NCI-H748 (cell line): ENCODE results near the gene ZNF341.

ENCODE experiments used
- DNase-seq: peaks from one replicate; lab custom pipeline; 2025; ENCODE audit not compliant: unreplicated experiment; lab: John Stamatoyannopoulos, UW

Gene ZNF341

GRCh38 chr20:33701629-33702450 is 30.0 kb upstream of the ZNF341 start:
- no peak for DNase-seq

- no peak for DNase-seq
These were observed 28.9 kb upstream of the ZNF341 start for GRCh38 chr20:33702861-33703260.

DNA sequence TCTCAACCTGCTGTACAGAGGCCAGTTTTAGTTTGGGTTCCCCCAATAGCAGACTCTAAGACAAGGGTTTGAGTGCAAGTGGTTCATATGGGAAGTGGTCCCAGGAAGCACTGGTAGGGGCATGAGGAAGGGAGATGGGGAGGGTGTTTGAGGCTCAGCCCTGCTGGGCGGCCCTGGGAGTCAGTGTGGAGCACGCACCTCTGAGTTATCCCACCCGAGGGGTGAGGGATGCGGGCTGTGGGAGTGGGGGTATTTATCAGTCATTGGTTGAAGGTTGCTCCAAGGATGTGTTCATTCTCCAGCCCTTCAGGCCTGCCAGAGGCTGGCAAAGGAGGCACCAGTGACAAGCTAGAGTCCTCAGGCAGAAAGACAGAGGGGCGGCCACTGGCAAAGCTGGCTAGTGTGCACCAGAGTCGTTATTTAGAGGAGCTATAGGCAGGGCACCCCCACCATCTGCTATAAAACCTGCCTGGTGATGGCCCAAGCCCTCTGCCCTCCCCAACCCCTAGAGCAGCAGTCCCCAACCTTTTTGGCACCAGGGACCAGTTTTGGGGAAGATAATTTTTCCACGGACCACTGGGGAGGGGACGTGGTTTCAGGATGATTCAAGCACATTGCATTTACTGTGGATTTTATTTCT is 28.2 kb upstream of the ZNF341 start:
- no peak for DNase-seq

GRCh38 chr20:33704197-33704924 is 27.4 kb upstream of the ZNF341 start:
- DNase-seq = no peak

GRCh38 chr20:33707668-33708067 is 24.1 kb upstream of the ZNF341 start:
- no peak for DNase-seq

DNA sequence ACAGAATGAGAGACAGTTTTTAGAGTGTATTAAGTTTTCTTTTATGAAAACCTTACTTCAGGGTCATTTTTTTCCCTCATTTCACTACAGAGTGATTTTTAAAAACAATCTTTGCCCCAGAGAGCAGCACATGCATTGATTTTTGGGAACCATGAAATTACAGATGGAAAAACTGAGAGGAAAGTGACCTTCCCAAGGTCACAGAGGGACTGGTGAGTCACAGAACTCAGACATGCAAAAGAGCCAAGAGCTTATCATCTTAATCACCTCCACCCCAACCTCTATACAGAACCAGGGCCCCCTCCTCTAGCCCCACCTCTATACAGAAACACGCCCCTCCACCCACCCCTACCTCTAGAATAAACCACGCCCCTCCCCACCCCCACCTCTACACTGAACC is 22.4 kb upstream of the ZNF341 start:
- DNase-seq = no peak

GRCh38 chr20:33709905-33710541 is 21.8 kb upstream of the ZNF341 start:
- peak; percentile 63 for DNase-seq

DNA sequence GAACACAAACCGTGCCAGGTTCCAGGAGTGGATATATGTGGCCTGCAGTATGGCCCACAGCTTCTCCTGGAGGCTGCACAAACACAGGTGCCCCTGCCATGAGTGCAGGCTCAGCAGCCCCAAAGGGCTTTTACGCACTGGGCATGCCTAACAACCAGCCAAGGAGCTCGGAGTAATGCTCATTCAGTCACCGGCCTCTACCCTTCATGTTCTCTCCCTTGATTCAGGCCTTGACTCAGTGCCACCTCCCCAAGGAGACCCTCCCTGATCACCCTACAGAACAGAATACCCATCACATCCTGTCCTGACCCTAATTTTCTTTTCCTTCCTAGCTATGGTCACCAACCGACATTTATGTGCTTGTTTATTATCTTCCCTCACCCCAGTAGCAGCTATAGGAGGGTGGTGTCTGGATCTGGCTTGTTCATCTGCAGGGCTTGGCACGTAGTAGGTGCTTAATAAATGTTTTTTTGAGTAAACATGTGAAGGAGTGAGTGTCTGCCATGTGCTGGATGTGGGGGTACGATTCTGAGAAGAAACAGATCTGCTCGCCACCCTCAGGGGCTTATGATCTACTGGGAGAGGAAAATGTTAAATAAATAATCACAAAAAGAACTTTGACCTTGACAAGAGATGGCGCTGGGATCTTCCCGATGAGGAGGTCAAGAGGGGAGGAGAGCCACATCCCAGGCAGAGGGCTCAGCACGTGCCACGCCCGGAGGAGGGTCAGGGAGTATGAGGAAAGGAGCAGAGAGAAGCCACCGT is 20.9 kb upstream of the ZNF341 start:
- no peak for DNase-seq

GRCh38 chr20:33711446-33711738 is 20.4 kb upstream of the ZNF341 start:
- DNase-seq = no peak

DNA sequence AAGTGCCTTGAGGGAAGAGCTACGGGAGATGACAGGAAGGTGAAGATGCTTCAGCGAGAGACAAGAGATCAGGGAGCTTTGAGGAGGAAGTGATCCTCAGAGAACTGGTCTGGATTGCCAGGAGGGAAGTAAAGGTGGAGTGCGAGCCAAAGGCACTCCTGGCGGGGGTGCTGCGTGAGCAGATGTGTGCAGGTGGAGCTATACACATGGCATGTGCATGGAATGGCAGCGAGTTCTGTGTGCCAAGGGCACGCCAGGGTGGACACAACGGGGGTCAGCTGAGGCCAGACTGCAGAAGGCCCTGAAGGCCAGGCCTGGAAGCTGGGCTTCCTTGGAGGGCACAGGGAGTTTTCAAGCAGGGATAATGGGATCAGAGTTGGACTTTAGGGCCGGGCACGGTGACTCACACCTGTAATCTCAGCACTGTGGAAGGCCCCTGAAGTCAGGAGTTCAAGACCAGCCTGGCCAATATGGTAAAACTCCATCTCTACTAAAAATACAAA is 17.9 kb upstream of the ZNF341 start:
- DNase-seq = no peak

- no peak for DNase-seq
These were observed 15.3 kb upstream of the ZNF341 start for GRCh38 chr20:33716498-33716897.

DNA sequence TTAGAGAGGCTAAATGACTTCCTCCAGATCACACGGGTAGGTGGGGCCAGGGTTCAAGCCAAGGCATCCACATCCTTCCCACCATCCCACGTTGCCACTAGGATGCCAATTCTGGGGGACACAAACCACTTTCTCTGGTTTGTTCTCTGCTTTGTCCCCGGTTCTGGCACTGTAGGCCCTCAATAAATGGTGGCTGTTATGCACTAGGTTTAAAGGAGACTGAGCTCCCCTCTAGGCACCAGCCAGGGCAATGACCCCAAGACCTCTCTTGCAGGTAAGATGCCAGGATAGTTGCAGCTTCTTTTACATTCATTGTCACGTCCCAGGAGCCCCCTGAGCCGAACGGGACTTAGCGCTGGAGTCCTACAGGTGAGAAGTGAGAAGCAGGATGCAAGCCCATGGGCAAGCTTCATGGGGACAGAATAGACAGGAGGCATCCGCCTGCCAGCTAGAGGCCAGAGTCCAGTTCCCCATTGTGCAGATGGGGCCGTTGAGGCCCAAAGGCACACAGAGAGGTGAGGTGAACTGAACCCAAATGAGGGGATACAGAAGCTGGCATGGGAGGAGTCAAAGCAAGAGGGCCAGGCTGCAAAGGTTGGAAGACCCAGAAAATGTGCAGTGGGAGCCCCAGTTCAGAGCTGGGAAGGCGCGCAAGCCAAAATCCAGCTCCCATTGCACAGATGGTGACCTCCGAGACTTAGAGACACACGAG is 12.4 kb upstream of the ZNF341 start:
- DNase-seq = peak; percentile 39

DNA sequence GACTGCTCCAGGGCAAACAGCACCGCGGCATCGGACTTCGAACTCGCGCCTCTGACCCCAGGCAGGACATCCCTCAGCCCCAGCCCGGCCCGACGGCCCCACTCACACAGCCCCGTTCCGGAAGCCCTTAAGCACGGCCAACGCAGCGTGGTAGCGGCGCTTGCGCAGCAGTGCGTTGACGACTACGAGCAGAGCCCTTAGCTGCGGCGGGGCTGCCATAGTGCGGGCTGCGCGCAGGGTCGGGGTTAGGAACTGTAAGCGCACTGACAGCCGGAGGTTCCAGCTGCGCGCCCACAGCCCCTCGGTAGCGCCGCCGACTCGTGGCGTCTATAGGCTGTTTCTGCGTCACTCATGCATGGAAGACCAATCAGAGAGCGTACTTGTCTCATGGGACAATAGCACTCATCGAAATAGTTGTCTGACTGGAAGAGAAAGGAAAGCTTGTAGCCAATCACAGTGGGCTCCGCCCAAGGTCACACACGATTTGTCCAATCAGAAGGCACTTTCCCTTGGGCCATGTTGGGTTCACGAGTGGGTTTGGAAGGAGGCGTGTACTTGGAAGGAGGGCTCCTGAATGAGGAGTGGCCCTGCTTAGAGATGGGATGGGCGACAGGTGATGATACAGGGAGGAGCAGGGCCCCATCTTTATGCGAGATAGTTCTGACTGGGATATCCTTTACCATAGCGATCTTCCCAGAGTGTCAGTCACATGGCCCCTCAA is 11.6 kb upstream of the ZNF341 start, which contains the start of gene PXMP4:
PXMP4 (minus strand) TSS at position 322 of the 721 bp plus-strand sequence; CDS start at position 219, 103 bp downstream.
- DNase-seq = peak; percentile 99

DNA sequence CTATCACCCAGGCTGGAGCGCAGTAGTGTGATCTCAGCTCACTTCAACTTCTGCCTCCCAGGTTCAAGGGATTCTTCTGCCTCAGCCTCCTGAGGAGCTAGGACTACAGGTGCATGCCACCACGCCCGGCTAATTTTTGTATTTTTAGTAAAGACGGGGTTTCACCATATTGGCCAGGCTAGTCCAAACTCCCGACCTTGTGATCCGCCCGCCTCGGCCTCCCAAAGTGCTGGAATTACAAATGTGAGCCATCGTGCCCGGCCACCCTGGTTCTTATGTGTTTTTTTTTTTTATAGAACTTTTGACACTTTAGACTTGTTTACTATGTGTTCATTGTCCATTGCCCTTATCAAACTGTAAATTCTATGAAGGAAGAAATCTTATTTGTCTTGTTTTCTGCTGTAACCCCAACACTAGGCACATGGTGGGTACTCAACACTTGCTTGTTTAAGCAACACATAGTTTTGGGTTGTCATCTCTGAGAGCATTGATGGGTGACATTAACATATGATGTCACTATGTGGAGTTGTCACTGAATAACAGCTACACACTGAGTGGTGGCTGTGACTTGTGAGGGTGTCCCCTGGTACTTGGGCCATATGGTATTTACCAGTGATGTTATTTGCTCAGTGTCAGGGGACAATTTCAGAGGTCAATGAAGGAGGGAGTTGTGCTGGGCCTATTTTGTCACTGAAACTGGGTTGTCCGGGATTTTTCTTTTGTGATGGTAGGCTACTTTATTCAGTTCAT is 10.2 kb upstream of the ZNF341 start:
- no peak for DNase-seq

GRCh38 chr20:33724439-33725094 is 7.2 kb upstream of the ZNF341 start:
- DNase-seq = no peak

- DNase-seq = no peak
These were observed 6.1 kb upstream of the ZNF341 start for GRCh38 chr20:33725607-33726264.

- DNase-seq = no peak
These were observed 4.7 kb upstream of the ZNF341 start for GRCh38 chr20:33727115-33727479.

DNA sequence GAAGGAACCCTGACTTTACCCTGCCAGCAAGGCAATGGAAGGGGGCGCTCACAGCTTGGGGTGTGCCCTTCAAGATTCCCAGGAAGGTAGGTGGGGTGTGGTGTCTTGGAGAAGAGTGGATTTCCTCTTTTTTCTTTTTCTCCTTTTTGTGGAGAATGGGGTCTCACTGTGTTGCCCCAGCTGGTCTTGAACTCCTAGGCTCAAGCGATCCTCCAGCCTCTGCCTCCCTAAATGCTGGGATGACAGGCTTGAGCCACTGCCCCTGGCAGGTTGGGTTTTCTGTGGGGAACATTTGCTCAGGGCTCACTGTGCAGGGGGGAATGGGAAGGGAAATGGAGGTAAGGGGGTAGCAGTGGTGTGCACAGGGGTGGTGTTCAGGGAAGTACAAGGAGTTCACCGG is 4.0 kb upstream of the ZNF341 start:
- DNase-seq = no peak
